Stomach (tissue), 9 donors: ENCODE data around the gene DLG2. TPM values are rescaled to one million over a fixed set of nuclear protein-coding genes. Genes with fewer than 3 reads are reported as not detected.

Experiments
- DNase-seq, 2 donors: peaks; one replicate each; pipeline versions ENCODE4 v3.0.0 to v3.0.0-alpha.2; 2013 to 2019
- H3K27ac ChIP-seq, 5 donors: fragments of 200-600 bp in 4 of 5; sonication (generic) in 4 of 5; one replicate each; pipeline ENCODE4 v1.5.1; 2013 to 2019; ENCODE audit warnings: mild to moderate bottlenecking in 1 of 5, moderate library complexity in 1 of 5
- H3K27me3 ChIP-seq, 3 donors: fragments of 200-600 bp; sonication (generic); one replicate each; pipeline ENCODE4 v1.5.1; 2017 to 2019; ENCODE audit warnings: mixed run types in 1 of 3
- H3K36me3 ChIP-seq, 4 donors: fragments of 200-600 bp; sonication (generic); 1 replicate in 3 of 4; 2 replicates in 1 of 4; pipeline ENCODE4 v1.5.1; 2016 to 2019
- H3K4me1 ChIP-seq, 4 donors: fragments of 200-600 bp; sonication (generic); one replicate each; pipeline ENCODE4 v1.5.1; 2016 to 2019
- H3K4me3 ChIP-seq, 4 donors: fragments of 200-600 bp; sonication (generic) in 3 of 4; one replicate each; pipeline ENCODE4 v1.5.1; 2016 to 2019; ENCODE audit warnings: mild to moderate bottlenecking in 1 of 4
- H3K9me3 ChIP-seq, 4 donors: fragments of 200-600 bp; sonication (generic); one replicate each; pipeline ENCODE4 v1.5.1; 2016 to 2019
- CTCF ChIP-seq, 7 experiments: fragments of 450-650 bp in 4 of 7; fragments of 200-600 bp in 3 of 7; sonication (generic) in 3 of 7; IDR thresholded peaks; one replicate each; pipeline ENCODE4 v1.5.1; 2016 to 2019; ENCODE audit warnings: antibody characterized with exemption in 7 of 7, control low read depth in 2 of 7, mild to moderate bottlenecking in 1 of 7
- EP300 ChIP-seq: sonication (generic); formaldehyde crosslinking; IDR thresholded peaks from one replicate; pipeline ENCODE4 v1.6.1; 2017; ENCODE audit warnings: antibody characterized with exemption
- POLR2A ChIP-seq, 4 donors: fragments of 450-650 bp; IDR thresholded peaks; one replicate each; pipeline ENCODE4 v1.6.1; 2016; ENCODE audit warnings: antibody characterized with exemption in 4 of 4, control low read depth in 2 of 4, mild to moderate bottlenecking in 1 of 4, moderate library complexity in 1 of 4
- POLR2AphosphoS5 ChIP-seq, 3 donors: sonication (generic); formaldehyde crosslinking; IDR thresholded peaks; one replicate each; pipeline ENCODE4 v1.6.1; 2016; ENCODE audit warnings: antibody characterized with exemption in 3 of 3
- whole genome bisulfite sequencing, 5 donors: extraction: QIAGEN DNeasy Blood & Tissue Kit in 3 of 5; methylation state at CpG; one replicate each; pipeline versions ENCODE4 v1.1.5 to v1.1.7; 2013 to 2018; 5-methylcytosine and 5-hydroxymethylcytosine counted together
- intact Hi-C: fragments of 100-400 bp; cut with DNase I; formaldehyde crosslinking; loops from one replicate; pipeline ENCODE4 v1.15.1; 2023; ENCODE audit warnings: low total_unique reads
- polyA plus RNA-seq, 3 donors: library from polyadenylated mRNA; stranded (reverse); fragments of 200-250 nt; gene quantifications; one replicate each; pipeline ENCODE4 v1.2.3, GENCODE V29; 2013
- total RNA-seq, 5 donors: library from RNA; depleted of rRNA; stranded (reverse); fragments of >200 nt; gene quantifications; one replicate each; pipeline versions ENCODE4 v1.1.0 to v1.2.3, GENCODE V29; 2014 to 2016
- donor health status: healthy with polysubstance abuse.
- donor health status: Bipolar disorder and iron deficiency.
- donor health status: healthy.

DLG2 gene
- total and polyA plus RNA-seq, 8 donors: 1.3 to 19.1 (median 3.5) TPM

GRCh38 chr11:84965484-84965883 is 661.7 kb downstream of the DLG2 start:
- H3K4me3 ChIP-seq: no peak overlapping the region
- no peaks in the 10 kb centered on the region for H3K9me3 ChIP-seq
- H3K36me3 ChIP-seq: no peaks in the 10 kb centered on the region
- H3K4me1 ChIP-seq: no peaks in the 10 kb centered on the region
- H3K27ac ChIP-seq: no peak overlapping the region
- 43 to 60% (median 56%) methylated on average over 4 of the region's 4 CpGs for WGBS, 5 donors
- no peaks in the 10 kb centered on the region for H3K27me3 ChIP-seq
- no peak for DNase-seq
- intact Hi-C loops: no loop called here
- TF ChIP-seq CTCF (IDR thresholded peaks at IDR 0.05) (no peak), POLR2AphosphoS5 (IDR thresholded peaks at IDR 0.05) (no peak), POLR2A (IDR thresholded peaks at IDR 0.05) (no peak), EP300 (no peak)

GRCh38 chr11:84963240-84963639 is 663.9 kb downstream of the DLG2 start:
- intact Hi-C loops: no loop called here

GRCh38 chr11:84962018-84962417 is 665.1 kb downstream of the DLG2 start:
- Histone ChIP-seq H3K4me1 (no peaks in the 10 kb centered on the region), H3K27me3 (no peaks in the 10 kb centered on the region), H3K27ac (no peak overlapping the region), H3K4me3 (no peak overlapping the region), H3K36me3 (no peaks in the 10 kb centered on the region), H3K9me3 (no peaks in the 10 kb centered on the region)
- TF ChIP-seq CTCF (IDR thresholded peaks at IDR 0.05) (no peak), POLR2A (IDR thresholded peaks at IDR 0.05) (no peak), POLR2AphosphoS5 (IDR thresholded peaks at IDR 0.05) (no peak), EP300 (no peak)
- no peak for DNase-seq
- intact Hi-C loops: no loop called here
- 66 to 75% (median 73%) methylated on average over 5 of the region's 5 CpGs for WGBS, 5 donors

More at GRCh38 chr11:84963240-84963639, 663.9 kb downstream of the DLG2 start:
- Histone ChIP-seq H3K27me3 (no peaks in the 10 kb centered on the region), H3K4me3 (no peak overlapping the region), H3K4me1 (no peaks in the 10 kb centered on the region), H3K9me3 (no peaks in the 10 kb centered on the region), H3K27ac (no peak overlapping the region), H3K36me3 (no peaks in the 10 kb centered on the region)
- TF ChIP-seq POLR2A (IDR thresholded peaks at IDR 0.05): no peak
- no peak for TF ChIP-seq CTCF (IDR thresholded peaks at IDR 0.05)
- no peak for TF ChIP-seq POLR2AphosphoS5 (IDR thresholded peaks at IDR 0.05)
- 79 to 92% (median 83%) methylated on average over 1 of the region's 1 CpG for WGBS, 5 donors
- no peak for DNase-seq

- H3K36me3 ChIP-seq: no peaks in the 10 kb centered on the region
- WGBS, 5 donors: 29 to 42% (median 39%) methylated on average over 2 of the region's 2 CpGs
- intact Hi-C loops: no loop called here
- H3K4me1 ChIP-seq: no peaks in the 10 kb centered on the region
- no peaks in the 10 kb centered on the region for H3K27me3 ChIP-seq
- H3K4me3 ChIP-seq: no peak overlapping the region
- peak in 1 of 2 donors; percentile 25 for DNase-seq
- H3K27ac ChIP-seq: no peak overlapping the region
- H3K9me3 ChIP-seq: no peaks in the 10 kb centered on the region
- TF ChIP-seq POLR2A (IDR thresholded peaks at IDR 0.05) (no peak), POLR2AphosphoS5 (IDR thresholded peaks at IDR 0.05) (no peak), EP300 (no peak), CTCF (IDR thresholded peaks at IDR 0.05) (no peak)
Observed at GRCh38 chr11:84958295-84958694, 668.8 kb downstream of the DLG2 start.
